ENCODE results near the gene CENPM. TPM values are rescaled to one million over a fixed set of nuclear protein-coding genes. Genes with fewer than 3 reads are reported as not detected.

CENPM gene
- polyA plus RNA-seq, 1 donor from 2014 or later: 2.1 TPM

- Histone ChIP-seq H4K20me1 (ENCODE audit: insufficient read depth) (no peaks in the 10 kb centered on the region), H3K79me2 (replicated peaks; ENCODE audit: insufficient read depth, low read length) (no peaks in the 10 kb centered on the region), H3K9me2 (ENCODE audit: insufficient read depth, low read length) (no peaks in the 10 kb centered on the region), H3K9ac (ENCODE audit: low read length) (no peak overlapping the region), H3F3A (ENCODE audit: insufficient read depth, low read length, poor library complexity, severe bottlenecking) (no peaks in the 10 kb centered on the region), H3K27ac (ENCODE audit: low read length) (no peak overlapping the region), H3K36me3 (ENCODE audit: insufficient read depth, low read length) (no peaks in the 10 kb centered on the region), H3K4me3 (ENCODE audit: low read length) (no peak overlapping the region), H2AFZ (ENCODE audit: low read depth, low read length) (no peak overlapping the region), H3K27me3 (ENCODE audit: insufficient read depth, low read depth, low read length) (no peaks in the 10 kb centered on the region), H3K9me3 (ENCODE audit: low read length) (no peaks in the 10 kb centered on the region), H3K4me2 (ENCODE audit: low read length) (no peak overlapping the region)
- no peak for TF ChIP-seq MXI1 (conservative IDR thresholded peaks at IDR 0.05; ENCODE audit: poor library complexity, severe bottlenecking)
- TF ChIP-seq REST (IDR thresholded peaks at IDR 0.05; ENCODE audit: borderline replicate concordance): no peak
- TF ChIP-seq EZH2 (IDR thresholded peaks at IDR 0.05; ENCODE audit: borderline replicate concordance, insufficient read depth, low read length, poor library complexity, severe bottlenecking): no peak
- no peak for TF ChIP-seq TAF1 (IDR thresholded peaks at IDR 0.05; ENCODE audit: low read depth)
- TF ChIP-seq POLR2AphosphoS5 (IDR thresholded peaks at IDR 0.05): no peak
- TF ChIP-seq RAD21 (conservative IDR thresholded peaks at IDR 0.05): no peak
- TF ChIP-seq EP300 (conservative IDR thresholded peaks at IDR 0.05; ENCODE audit: poor library complexity, severe bottlenecking): no peak
- TF ChIP-seq CTCF (IDR thresholded peaks at IDR 0.05; ENCODE audit: poor library complexity, severe bottlenecking): no peak
- TF ChIP-seq SMC3 (conservative IDR thresholded peaks at IDR 0.05; ENCODE audit: poor library complexity): no peak
These were observed 19.3 kb upstream of the CENPM start for GRCh38 chr22:41966225-41966606.

GRCh38 chr22:41964112-41964491, 17.1 kb upstream of the CENPM start:
- no peaks in the 10 kb centered on the region for H3K36me3 ChIP-seq (ENCODE audit: insufficient read depth, low read length)
- no peaks in the 10 kb centered on the region for H4K20me1 ChIP-seq (ENCODE audit: insufficient read depth)
- H3K4me3 ChIP-seq (ENCODE audit: low read length): no peak overlapping the region
- no peaks in the 10 kb centered on the region for H3F3A ChIP-seq (ENCODE audit: insufficient read depth, low read length, poor library complexity, severe bottlenecking)
- no peak for TF ChIP-seq TAF1 (IDR thresholded peaks at IDR 0.05; ENCODE audit: low read depth)
- no peak for TF ChIP-seq CTCF (IDR thresholded peaks at IDR 0.05; ENCODE audit: poor library complexity, severe bottlenecking)
- no peak for TF ChIP-seq EZH2 (IDR thresholded peaks at IDR 0.05; ENCODE audit: borderline replicate concordance, insufficient read depth, low read length, poor library complexity, severe bottlenecking)
- TF ChIP-seq REST (IDR thresholded peaks at IDR 0.05; ENCODE audit: borderline replicate concordance): no peak
- TF ChIP-seq POLR2AphosphoS5 (IDR thresholded peaks at IDR 0.05): no peak
- TF ChIP-seq RAD21 (conservative IDR thresholded peaks at IDR 0.05): no peak
- TF ChIP-seq SMC3 (conservative IDR thresholded peaks at IDR 0.05; ENCODE audit: poor library complexity): no peak
- TF ChIP-seq EP300 (conservative IDR thresholded peaks at IDR 0.05; ENCODE audit: poor library complexity, severe bottlenecking): no peak
- no peak for TF ChIP-seq MXI1 (conservative IDR thresholded peaks at IDR 0.05; ENCODE audit: poor library complexity, severe bottlenecking)
- H3K9ac ChIP-seq (ENCODE audit: low read length): no peak overlapping the region
- H3K27me3 ChIP-seq (ENCODE audit: insufficient read depth, low read depth, low read length): no peaks in the 10 kb centered on the region
- H3K79me2 ChIP-seq (replicated peaks; ENCODE audit: insufficient read depth, low read length): no peaks in the 10 kb centered on the region
- no peak overlapping the region for H3K4me2 ChIP-seq (ENCODE audit: low read length)
- H3K27ac ChIP-seq (ENCODE audit: low read length): no peak overlapping the region
- no peaks in the 10 kb centered on the region for H3K9me2 ChIP-seq (ENCODE audit: insufficient read depth, low read length)
- H3K9me3 ChIP-seq (ENCODE audit: low read length): no peaks in the 10 kb centered on the region
- no peak overlapping the region for H2AFZ ChIP-seq (ENCODE audit: low read depth, low read length)

Measured in neural cell (in vitro differentiated cells).